HepG2 (cell line): Measurements from ENCODE around the gene PCDHGA1. TPM values are rescaled to one million over a fixed set of nuclear protein-coding genes. Genes with fewer than 3 reads are reported as not detected.

Experiments
- ARNT ChIP-seq: fragments of 450-650 bp; IDR thresholded peaks from 2 replicates; pipeline ENCODE4 v1.6.1; 2017
- CHD2 ChIP-seq: IDR thresholded peaks from 2 replicates; pipeline ENCODE4 v1.6.1; 2011; ENCODE audit warnings: low read depth, low read length, improper control_type of control experiment
- DNMT1 ChIP-seq: sonication (generic); formaldehyde crosslinking; IDR thresholded peaks from 2 replicates; pipeline ENCODE4 v1.5.1; 2020; ENCODE audit warnings: mild to moderate bottlenecking, missing genetic modification reagents
- EP300 ChIP-seq, 3 experiments: sonication (generic) in 1 of 3; formaldehyde crosslinking in 1 of 3; IDR thresholded peaks; 2 replicates each; pipeline versions ENCODE4 v1.5.1 to v1.6.1; 2011 to 2020; ENCODE audit warnings: low read depth in 2 of 3, low read length in 2 of 3, borderline replicate concordance in 1 of 3, improper control_type of control experiment in 1 of 3, mild to moderate bottlenecking in 1 of 3, missing genetic modification reagents in 1 of 3, moderate library complexity in 1 of 3
- KDM4B ChIP-seq: sonication (generic); formaldehyde crosslinking; IDR thresholded peaks from 2 replicates; pipeline ENCODE4 v1.4.0; 2020; ENCODE audit warnings: missing genetic modification reagents
- NKX3-1 ChIP-seq: sonication (generic); formaldehyde crosslinking; IDR thresholded peaks from 2 replicates; pipeline ENCODE4 v1.5.0; 2020; ENCODE audit warnings: missing genetic modification reagents
- NR3C1 ChIP-seq: sonication (generic); formaldehyde crosslinking; IDR thresholded peaks from 2 replicates; pipeline ENCODE4 v1.4.0; 2020; ENCODE audit warnings: missing genetic modification reagents
- ZC3H4 ChIP-seq: sonication (generic); formaldehyde crosslinking; IDR thresholded peaks from 2 replicates; pipeline ENCODE4 v1.4.0; 2020; ENCODE audit warnings: missing genetic modification reagents, borderline replicate concordance
- ZNF350 ChIP-seq: sonication (generic); formaldehyde crosslinking; IDR thresholded peaks from 2 replicates; pipeline ENCODE4 v1.4.0; 2020; ENCODE audit warnings: mild to moderate bottlenecking, low read depth, missing genetic modification reagents, borderline replicate concordance
- ZNF501 ChIP-seq: sonication (generic); formaldehyde crosslinking; IDR thresholded peaks from 2 replicates; pipeline ENCODE4 v1.5.1; 2020; ENCODE audit warnings: mild to moderate bottlenecking, moderate library complexity, missing genetic modification reagents
- ZNF530 ChIP-seq: sonication (generic); formaldehyde crosslinking; IDR thresholded peaks from 2 replicates; pipeline ENCODE4 v1.5.0; 2020; ENCODE audit warnings: low read depth, mild to moderate bottlenecking, missing genetic modification reagents
- ZNF572 ChIP-seq: sonication (generic); formaldehyde crosslinking; IDR thresholded peaks from 2 replicates; pipeline ENCODE4 v1.5.1; 2020; ENCODE audit warnings: mild to moderate bottlenecking, missing genetic modification reagents
- ZNF747 ChIP-seq: sonication (generic); formaldehyde crosslinking; IDR thresholded peaks from 2 replicates; pipeline ENCODE4 v1.8.1; 2023; ENCODE audit warnings: missing genetic modification reagents, mild to moderate bottlenecking, borderline replicate concordance
- polyA plus RNA-seq, 8 experiments: library from polyadenylated mRNA; depleted of rRNA in 3 of 8; stranded (reverse) in 7 of 8; unstranded in 1 of 8; fragments of >200 nt; fragmentation: Illumina TruSeq in 4 of 8; extraction: Trizol in 4 of 8; gene quantifications; 2 replicates each; pipeline versions ENCODE4 v1.2.1 to v1.2.3, GENCODE V29; 2011 to 2016; ENCODE audit warnings: low read depth in 4 of 8, missing spikeins in 1 of 8, mixed read lengths in 1 of 8; ENCODE audit not compliant: insufficient read depth in 1 of 8
- total RNA-seq, 5 experiments: library from RNA; depleted of rRNA; stranded (reverse); fragments of >200 nt; fragmentation: Illumina TruSeq; extraction: Trizol; gene quantifications; 2 replicates each; pipeline ENCODE4 v1.2.3, GENCODE V29; 2016; ENCODE audit warnings: low read depth in 1 of 5
- TF ChIP-seq, protein P1 (sequence below): sonication (generic); formaldehyde crosslinking; IDR thresholded peaks from 2 replicates; pipeline ENCODE4 v1.4.0; 2020; ENCODE audit warnings: missing genetic modification reagents; ENCODE audit errors: not compliant biosample characterization
- TF ChIP-seq, protein P2 (sequence below): sonication (generic); formaldehyde crosslinking; IDR thresholded peaks from 2 replicates; pipeline ENCODE4 v1.4.0; 2020; ENCODE audit warnings: missing genetic modification reagents, borderline replicate concordance
- TF ChIP-seq, protein P3 (sequence below): sonication (generic); formaldehyde crosslinking; IDR thresholded peaks from 2 replicates; pipeline ENCODE4 v1.5.1; 2020; ENCODE audit warnings: mild to moderate bottlenecking, missing genetic modification reagents, borderline replicate concordance
- TF ChIP-seq, protein P4 (sequence below): sonication (generic); formaldehyde crosslinking; conservative IDR thresholded peaks from 2 replicates; pipeline ENCODE4 v1.4.0; 2020; ENCODE audit warnings: mild to moderate bottlenecking, missing genetic modification reagents, moderate library complexity

The PCDHGA1 gene
- total and polyA plus RNA-seq, 2 of the 13 experiments (the other 11 are each of a cell fraction or from before 2014, with no cell fraction given), result 0.31 to 0.40 TPM

DNA sequence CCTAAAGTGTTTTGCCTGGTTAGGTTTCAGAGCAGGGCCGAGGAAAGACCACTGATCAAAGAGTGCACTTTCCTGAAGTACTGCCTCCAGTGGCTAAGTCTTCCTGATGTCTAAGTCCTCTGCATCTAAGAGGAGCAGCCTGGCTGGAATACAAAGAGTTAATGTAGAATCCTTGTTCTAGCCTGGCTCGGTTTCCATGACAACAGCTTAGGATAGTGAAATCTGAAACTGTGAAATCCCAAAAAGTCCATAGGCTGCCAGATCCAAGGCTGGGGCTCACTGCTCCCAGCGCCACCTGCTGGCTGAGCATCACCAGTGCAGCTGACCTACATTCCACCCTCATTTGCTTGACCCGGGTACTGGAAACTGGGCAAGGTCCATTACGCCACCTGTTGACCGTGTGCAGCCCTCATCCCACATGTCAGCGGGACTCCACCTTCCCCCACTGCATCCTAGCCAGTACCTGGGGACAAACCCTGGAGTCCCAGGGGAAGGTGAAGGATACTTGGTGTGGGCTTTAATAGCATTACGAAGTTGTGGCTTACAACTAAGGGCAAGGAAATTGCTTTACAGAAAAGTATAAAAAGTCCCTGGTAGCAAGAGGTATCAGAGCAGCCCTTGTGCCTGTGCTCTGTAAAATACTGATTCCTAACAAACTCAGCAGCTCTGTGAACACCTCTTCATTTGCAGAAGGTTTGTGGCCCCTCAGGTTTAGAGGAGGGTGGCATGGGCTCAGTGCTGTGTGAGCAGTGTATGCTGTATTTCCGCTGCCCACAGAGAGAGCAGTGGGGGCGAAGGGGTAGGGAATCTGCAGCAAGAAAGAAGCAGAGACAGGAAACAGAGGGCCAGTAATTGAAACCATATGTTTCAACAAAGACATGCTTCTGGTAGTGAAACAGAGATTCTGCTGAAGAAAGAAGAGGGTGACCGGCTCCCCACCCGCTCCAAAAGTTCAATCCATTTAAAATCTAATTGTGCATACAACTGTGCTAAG is 194.6 kb downstream of the PCDHGA1 start (continued):
- TF ChIP-seq, protein P1, sequence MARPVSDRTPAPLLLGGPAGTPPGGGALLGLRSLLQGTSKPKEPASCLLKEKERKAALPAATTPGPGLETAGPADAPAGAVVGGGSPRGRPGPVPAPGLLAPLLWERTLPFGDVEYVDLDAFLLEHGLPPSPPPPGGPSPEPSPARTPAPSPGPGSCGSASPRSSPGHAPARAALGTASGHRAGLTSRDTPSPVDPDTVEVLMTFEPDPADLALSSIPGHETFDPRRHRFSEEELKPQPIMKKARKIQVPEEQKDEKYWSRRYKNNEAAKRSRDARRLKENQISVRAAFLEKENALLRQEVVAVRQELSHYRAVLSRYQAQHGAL, result no peak
- TF ChIP-seq, protein P2, sequence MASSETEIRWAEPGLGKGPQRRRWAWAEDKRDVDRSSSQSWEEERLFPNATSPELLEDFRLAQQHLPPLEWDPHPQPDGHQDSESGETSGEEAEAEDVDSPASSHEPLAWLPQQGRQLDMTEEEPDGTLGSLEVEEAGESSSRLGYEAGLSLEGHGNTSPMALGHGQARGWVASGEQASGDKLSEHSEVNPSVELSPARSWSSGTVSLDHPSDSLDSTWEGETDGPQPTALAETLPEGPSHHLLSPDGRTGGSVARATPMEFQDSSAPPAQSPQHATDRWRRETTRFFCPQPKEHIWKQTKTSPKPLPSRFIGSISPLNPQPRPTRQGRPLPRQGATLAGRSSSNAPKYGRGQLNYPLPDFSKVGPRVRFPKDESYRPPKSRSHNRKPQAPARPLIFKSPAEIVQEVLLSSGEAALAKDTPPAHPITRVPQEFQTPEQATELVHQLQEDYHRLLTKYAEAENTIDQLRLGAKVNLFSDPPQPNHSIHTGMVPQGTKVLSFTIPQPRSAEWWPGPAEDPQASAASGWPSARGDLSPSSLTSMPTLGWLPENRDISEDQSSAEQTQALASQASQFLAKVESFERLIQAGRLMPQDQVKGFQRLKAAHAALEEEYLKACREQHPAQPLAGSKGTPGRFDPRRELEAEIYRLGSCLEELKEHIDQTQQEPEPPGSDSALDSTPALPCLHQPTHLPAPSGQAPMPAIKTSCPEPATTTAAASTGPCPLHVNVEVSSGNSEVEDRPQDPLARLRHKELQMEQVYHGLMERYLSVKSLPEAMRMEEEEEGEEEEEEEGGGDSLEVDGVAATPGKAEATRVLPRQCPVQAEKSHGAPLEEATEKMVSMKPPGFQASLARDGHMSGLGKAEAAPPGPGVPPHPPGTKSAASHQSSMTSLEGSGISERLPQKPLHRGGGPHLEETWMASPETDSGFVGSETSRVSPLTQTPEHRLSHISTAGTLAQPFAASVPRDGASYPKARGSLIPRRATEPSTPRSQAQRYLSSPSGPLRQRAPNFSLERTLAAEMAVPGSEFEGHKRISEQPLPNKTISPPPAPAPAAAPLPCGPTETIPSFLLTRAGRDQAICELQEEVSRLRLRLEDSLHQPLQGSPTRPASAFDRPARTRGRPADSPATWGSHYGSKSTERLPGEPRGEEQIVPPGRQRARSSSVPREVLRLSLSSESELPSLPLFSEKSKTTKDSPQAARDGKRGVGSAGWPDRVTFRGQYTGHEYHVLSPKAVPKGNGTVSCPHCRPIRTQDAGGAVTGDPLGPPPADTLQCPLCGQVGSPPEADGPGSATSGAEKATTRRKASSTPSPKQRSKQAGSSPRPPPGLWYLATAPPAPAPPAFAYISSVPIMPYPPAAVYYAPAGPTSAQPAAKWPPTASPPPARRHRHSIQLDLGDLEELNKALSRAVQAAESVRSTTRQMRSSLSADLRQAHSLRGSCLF (CRISPR knock-in tag), result no peak
- TF ChIP-seq ZNF747 (no peak), ZC3H4 (CRISPR knock-in tag) (no peak), DNMT1 (CRISPR knock-in tag) (no peak), NKX3-1 (CRISPR knock-in tag) (no peak), ARNT (no peak), KDM4B (CRISPR knock-in tag) (no peak), ZNF530 (no peak), EP300 (IDR thresholded peaks at IDR 0.05; ENCODE audit: low read depth in 2 of 2, low read length in 2 of 2) (peak; percentile 8 to 48; a peak in 1 of 4 replicates), EP300 (CRISPR knock-in tag; IDR thresholded peaks at IDR 0.05; ENCODE audit: borderline replicate concordance) (no peak), ZNF572 (CRISPR knock-in tag) (no peak), NR3C1 (CRISPR knock-in tag) (no peak), ZNF501 (CRISPR knock-in tag) (peak; percentile 68), CHD2 (0 out of 2 replicates have a peak, but pooled peaks have one; percentile 16), ZNF350 (CRISPR knock-in tag) (peak; percentile 77)
- TF ChIP-seq, protein P3, sequence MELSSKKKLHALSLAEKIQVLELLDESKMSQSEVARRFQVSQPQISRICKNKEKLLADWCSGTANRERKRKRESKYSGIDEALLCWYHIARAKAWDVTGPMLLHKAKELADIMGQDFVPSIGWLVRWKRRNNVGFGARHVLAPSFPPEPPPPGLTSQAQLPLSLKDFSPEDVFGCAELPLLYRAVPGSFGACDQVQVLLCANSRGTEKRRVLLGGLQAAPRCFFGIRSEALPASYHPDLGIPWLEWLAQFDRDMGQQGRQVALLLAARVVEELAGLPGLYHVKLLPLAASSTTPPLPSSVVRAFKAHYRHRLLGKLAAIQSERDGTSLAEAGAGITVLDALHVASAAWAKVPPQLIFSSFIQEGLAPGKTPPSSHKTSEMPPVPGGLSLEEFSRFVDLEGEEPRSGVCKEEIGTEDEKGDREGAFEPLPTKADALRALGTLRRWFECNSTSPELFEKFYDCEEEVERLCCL (CRISPR knock-in tag), result no peak
- TF ChIP-seq, protein P4, sequence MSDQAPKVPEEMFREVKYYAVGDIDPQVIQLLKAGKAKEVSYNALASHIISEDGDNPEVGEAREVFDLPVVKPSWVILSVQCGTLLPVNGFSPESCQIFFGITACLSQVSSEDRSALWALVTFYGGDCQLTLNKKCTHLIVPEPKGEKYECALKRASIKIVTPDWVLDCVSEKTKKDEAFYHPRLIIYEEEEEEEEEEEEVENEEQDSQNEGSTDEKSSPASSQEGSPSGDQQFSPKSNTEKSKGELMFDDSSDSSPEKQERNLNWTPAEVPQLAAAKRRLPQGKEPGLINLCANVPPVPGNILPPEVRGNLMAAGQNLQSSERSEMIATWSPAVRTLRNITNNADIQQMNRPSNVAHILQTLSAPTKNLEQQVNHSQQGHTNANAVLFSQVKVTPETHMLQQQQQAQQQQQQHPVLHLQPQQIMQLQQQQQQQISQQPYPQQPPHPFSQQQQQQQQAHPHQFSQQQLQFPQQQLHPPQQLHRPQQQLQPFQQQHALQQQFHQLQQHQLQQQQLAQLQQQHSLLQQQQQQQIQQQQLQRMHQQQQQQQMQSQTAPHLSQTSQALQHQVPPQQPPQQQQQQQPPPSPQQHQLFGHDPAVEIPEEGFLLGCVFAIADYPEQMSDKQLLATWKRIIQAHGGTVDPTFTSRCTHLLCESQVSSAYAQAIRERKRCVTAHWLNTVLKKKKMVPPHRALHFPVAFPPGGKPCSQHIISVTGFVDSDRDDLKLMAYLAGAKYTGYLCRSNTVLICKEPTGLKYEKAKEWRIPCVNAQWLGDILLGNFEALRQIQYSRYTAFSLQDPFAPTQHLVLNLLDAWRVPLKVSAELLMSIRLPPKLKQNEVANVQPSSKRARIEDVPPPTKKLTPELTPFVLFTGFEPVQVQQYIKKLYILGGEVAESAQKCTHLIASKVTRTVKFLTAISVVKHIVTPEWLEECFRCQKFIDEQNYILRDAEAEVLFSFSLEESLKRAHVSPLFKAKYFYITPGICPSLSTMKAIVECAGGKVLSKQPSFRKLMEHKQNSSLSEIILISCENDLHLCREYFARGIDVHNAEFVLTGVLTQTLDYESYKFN (CRISPR knock-in tag), result no peak
